GM21529 (cell line): ENCODE results near the gene FYB2.

ENCODE experiments used
- ATAC-seq: cut with Tn5 transposase; IDR thresholded peaks from one replicate; pipeline ENCODE4 v1.9.1; 2021; ENCODE audit not compliant: unreplicated experiment

The FYB2 gene

DNA sequence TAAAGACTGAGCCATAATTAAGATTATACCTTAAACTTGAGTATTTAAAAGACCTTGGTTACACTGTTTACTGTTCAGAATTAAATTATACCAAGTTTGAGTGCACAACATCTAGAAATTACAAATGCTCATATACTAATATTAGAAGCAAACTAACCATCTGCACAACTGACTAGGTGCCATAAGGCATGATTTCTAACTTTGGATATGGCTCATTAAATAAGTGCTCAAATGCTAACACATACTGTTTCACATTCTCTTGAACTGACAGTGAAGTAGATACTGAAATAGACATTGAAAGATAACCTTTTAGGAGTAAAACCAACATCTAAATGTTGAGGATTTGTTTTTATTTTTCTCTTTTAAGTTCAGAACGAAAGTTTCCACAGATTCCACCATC lies 100.0 kb downstream of the FYB2 start:
- no peak for ATAC-seq

DNA sequence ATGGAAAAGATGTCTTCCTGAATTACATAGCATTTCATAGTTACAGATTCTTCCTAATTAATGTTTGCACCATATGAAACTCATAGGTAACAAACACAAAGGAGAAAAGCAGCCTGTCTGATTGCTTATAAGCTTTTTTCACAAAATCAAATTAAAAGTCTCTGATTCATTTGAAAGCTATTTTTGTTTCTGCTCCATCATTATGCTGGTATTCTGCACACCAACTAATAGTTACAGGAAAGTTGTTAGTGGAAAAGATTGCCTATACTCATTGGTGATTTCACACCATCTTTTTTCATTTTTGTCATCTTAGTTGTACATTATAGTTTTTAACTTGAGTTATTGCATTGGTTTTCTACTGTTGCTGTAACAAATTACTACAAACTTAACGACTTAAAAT lies 104.0 kb downstream of the FYB2 start:
- no peak for ATAC-seq

DNA sequence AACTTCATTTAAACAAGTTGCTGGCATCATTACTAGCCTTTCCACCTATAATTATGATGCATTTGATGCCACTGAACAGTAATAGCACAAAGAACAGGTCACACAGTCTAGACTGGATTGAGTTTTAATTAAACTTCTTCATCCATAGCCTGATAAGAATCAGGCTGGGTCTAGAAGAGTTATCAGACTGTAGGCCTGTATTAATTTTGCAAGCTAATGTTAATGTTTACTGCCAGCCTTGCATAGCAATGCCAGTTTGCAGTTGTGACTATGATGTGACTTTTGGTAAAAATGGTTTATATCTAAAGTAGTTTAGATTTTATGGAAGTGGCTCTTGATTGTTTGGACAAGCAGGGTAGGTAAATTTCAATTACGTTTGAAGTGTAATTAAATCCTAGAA lies 106.1 kb downstream of the FYB2 start:
- ATAC-seq, result no peak

DNA sequence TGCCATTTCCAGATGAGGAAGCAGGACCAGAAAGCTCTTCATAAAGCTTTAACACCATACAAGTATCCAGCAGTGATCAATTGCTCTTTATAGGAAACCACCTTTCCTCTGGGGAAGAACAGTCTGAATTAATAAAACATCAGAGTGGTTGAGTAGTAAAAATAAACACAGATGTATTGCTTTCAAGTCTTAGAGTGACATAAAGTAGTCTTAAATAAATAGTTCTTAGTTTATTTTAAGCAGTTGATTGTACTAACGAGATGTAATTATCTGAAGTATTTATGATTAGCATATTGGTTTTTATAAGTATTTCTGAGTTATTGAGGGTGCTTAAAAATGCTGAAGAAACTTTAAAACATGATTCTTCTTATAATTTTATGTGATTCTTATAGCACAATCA lies 107.1 kb downstream of the FYB2 start:
- no peak for ATAC-seq

DNA sequence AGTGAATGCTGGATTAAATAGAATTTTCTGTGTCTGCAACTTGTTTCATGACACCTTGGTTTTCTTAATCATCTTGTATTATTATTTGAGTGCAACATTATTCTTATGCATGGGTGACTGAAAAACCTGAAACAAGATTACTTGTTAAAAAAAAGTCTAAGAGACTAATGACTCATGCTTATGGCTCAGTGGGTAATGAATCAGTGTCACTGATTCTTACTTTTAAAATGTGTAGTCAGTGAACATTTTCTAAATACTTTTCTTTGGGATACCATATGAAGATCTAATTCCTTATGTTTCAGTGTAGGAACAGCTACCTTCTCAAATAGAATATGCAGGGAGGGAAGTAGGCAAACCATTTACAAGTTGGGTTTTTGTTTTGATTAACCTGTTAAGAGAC lies 108.6 kb downstream of the FYB2 start:
- no peak for ATAC-seq

DNA sequence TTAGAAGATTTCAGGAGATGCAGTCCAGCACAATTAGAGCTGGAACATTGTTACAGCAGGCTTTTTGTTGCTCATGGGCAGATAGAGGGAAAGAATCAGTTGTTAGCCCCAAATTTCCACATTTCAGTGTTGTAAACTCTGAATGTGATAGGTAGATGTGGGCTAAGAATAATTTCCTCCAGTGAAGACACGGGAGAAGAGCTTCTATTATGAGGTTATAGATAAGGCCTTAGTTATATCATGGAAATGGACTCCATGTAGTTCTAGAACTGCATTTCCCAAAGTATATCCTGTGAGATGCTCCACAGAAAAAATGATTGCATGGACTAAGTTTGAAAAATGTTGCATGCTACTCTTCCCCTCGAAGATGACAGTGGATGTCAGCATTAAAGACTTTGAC lies 109.2 kb downstream of the FYB2 start:
- ATAC-seq, result no peak

DNA sequence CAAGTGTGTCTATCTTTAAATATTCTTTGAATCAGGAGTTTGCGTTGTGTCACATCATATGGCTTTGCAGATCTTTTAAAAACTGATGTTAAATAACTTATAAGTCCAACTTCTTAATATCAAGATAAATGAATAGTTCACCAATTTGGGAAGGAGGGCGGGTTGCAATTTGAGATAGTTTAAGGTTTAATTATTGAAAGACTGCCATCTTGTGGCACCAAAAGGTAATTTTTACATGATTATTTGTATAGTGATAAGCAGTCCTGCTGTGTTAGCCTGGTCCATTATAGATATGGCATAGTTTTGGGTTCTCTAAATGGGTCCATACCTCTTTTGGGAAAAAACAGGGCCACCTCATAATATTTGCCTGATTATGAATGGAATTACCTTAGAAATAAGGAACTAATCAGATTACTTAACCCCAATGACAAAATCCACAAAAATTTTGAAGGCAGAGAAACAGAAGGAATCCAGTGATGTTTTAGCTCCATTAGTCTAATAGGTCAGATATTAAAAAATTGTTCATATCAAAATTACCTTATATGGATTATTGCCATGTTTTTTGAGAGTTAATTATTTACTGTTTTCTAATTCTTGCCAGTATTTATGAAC lies 109.8 kb downstream of the FYB2 start:
- ATAC-seq, result peak; percentile 61

DNA sequence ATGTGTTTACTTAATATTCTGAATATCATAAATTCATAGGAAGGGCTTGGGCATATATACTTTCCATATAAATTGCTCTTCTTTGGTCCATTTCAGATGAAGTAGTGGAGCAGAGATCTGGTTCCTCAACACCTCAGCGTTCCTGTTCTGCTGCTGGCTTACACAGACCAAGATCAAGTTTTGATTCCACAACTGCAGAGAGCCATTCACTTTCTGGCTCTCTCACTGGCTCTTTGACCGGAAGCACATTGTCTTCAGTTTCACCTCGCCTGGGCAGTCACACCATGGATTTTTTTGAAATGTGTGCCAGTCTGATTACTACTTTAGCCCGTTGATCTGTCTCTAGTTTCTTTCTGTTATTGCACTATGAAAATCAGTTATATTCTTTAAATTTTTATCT lies 111.8 kb downstream of the FYB2 start:
- no peak for ATAC-seq

DNA sequence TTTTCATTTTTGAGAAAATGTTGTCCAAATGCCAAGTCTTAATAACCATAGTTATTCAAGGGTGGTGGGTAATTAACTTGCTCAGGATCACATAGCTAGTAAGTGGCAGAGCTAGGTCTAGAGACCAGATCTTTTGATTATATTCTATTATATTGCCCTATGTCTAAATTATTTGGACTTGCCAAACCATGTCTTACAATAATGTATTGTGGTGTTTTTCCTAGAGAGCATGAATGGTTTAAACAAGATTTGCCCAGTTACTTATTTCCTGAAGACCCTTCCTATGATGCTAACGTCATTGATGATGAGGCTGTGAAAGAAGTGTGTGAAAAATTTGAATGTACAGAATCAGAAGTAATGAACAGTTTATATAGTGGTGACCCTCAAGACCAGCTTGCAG lies 115.5 kb downstream of the FYB2 start:
- ATAC-seq, result no peak

DNA sequence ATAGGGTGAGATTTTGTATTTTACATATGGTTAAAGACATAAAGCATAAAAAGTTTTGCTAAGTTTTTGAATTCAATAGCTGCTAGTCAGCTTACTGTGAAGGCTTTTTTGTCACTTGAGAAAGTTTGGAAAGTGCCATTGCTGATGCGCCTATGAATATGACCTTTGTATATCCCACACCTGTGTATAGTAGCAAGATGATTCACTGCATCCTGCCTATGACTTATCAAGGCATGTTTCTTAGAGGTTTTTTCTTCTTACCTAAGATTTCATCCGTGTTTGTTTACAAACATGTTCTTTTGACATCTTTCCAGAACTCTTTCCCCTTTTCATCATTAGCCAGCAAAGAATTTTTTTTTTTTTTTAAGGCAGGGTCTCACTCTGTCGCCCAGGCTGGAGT lies 122.5 kb downstream of the FYB2 start:
- ATAC-seq, result no peak

DNA sequence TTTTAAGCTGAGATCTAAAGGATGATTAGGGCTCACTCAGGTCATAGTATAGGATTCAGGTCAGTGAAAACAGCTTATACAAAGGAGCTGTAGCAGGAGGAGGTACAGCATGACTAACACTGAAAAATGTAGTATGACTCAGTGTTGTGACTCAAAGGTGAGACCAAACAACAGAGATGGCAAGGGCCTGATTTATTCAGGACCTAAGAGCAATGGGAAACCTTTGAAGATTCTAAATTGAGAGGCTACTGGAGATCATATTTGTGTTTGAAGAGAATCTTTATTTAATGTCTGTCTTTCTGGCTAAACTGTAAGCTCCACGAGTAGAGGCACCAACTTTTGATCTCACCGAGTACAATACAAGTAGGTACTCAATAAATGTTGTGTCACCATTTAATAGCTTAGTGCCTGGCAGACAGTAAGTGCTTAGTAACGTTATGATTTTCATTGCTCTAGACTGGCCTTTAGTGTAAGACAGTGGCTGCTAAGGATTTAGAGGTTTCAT lies 130.6 kb downstream of the FYB2 start:
- peak; percentile 81 for ATAC-seq

DNA sequence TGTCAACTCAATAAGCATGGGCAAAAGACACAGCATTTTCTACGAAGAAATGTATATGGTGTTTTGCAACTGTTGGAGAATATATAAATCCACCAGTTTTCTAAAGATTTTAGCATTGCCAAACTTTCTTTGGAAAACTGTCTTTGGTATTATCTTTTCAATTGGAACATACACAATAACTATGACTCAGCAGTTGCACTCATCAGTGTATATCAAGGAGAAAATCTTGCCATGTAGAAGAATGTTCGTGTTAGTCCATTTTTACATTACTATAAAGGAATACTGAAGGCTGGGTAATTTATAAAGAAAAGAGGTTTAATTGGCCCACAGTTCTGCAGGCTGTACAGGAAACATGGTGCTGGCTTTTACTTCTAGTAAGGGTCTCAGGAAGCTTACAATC lies 133.0 kb downstream of the FYB2 start:
- ATAC-seq, result no peak

DNA sequence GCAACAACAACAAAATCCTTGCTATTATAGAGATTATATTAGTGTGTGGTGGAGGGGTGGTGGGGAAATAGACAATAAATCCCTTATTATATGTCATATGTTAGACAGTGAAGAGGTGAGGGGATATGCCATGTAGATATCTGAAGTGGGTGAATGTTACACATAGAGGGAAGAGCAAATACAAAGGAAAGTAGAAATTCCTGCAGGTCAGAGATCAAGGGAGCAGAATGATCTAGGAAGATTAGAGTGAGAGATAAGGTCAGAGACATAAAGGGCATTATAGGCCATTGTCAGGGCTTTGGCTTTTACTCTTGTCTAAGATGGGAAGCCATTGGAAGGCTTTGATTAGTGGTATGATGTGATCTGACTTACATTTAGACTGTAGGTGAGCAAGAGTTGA lies 135.6 kb downstream of the FYB2 start:
- ATAC-seq, result no peak

DNA sequence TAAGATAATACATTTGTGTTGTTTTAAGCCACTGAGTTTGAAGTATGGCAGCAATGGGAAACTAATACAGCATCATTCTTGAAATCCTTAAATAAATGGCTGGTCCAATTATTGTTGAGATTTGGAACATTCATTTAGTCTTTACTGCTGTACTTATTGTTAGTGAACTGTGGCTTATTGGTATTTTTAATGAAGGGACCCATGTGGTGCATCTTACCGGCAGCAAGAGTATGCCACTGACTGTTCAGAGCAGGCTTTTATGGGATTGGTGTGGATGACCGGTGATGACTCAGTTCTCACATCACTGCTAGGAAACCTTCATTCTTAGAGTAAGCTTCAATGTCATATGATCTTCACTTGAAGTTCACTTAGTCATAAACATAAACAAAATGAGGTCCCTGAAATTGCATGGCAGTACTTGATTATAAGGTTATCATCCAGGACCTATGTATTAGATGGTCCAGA lies 142.6 kb downstream of the FYB2 start:
- no peak for ATAC-seq

DNA sequence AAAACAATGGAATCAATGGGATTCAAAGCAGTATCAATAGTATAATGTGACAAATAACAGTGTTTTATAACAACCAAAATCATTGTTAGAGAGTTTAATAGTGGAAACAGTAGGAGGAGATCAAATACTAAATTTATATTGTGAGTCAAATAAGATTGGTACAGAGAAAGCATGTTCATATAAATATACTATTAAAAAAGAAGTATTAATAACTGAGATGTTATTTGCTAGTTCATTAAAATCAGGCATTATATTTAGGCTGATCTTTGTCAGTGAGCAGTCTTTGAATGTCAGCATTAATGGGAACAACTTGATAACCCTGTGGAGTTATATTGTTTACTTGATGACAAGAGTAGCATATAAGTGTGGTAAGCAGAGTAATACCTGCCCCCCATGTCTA lies 143.4 kb downstream of the FYB2 start:
- ATAC-seq, result no peak

DNA sequence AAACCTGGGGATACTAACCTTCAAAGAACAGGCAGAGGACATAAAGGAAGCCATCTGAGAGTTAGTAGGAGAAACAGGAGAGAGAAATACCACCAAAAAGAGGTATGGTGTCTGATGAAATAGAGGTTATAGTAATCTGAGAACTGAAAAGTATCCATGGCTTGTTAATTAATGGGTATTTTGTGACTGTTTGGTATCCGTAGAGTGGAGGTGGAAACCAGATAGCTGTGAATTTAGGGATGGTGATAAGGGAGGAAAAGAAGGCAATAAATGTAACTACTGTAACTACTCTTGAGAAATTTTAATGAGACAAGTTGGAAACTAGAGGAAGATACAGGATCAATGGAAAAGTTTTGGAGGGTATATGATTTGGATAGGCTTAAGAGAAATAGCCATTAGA lies 146.6 kb downstream of the FYB2 start:
- ATAC-seq, result no peak

DNA sequence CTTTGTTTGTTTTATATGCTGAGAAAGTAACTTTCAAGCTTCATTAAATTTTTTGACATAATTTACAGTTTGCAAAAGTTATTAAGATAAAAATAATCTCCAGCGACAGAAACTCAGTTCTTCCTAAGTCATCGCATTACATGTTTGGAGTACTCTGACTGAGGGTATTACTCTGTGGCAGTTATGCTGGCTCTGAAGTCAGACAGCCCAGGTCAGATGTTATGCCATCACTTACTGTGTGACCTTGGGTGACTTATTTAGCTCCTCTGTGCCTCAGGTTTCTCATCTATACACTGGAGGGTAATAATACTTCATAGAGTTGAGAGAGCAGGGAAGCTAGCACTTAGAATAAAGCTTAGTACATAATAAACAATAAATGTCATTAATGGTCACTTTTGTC lies 147.7 kb downstream of the FYB2 start:
- ATAC-seq, result no peak

DNA sequence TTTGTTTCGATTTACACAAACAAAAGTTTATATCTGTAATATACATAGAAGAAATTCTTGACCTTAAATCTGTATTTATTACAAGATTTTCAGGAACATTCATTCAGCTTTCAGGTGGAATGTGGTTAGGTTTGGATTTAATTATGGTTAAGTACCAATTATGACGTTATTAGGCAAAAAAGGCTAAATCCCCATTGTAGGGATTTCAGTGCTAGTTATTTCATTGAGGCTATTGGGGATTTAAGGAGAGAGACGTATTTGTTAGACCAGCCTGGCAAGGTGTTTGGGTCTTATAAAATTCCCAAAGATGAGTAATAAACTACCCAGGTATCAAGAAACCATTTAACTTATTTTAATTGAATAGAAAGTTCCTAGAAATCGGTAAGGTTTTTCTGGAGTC lies 148.1 kb downstream of the FYB2 start:
- no peak for ATAC-seq

DNA sequence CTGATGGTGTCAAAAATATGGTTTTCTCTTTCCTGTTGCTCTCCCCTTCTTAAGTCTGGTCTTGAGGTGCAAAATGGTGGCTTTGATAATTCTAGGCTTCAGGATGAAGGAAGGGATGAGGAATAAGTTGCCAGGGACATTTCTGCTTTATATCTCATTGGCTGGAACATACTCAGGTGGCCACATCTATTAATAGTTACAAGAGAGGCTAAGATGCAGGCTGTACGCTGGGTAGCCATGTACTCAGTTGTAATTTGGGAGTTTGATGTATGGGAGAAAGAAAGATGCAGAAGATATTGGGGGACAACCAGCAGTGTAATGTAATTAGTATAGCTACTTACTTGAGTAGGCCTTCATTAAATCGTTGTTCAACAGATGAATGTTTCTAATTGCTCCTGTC lies 148.9 kb downstream of the FYB2 start:
- no peak for ATAC-seq
